Stomach (tissue), 4 donors: ENCODE data around the gene TOM1.

ENCODE experiments used
- POLR2A ChIP-seq, 4 donors: fragments of 450-650 bp; IDR thresholded peaks; one replicate each; pipeline ENCODE4 v1.6.1; 2016; ENCODE audit warnings: antibody characterized with exemption in 4 of 4, control low read depth in 2 of 4, mild to moderate bottlenecking in 1 of 4, moderate library complexity in 1 of 4
- POLR2AphosphoS5 ChIP-seq, 3 donors: sonication (generic); formaldehyde crosslinking; IDR thresholded peaks; one replicate each; pipeline ENCODE4 v1.6.1; 2016; ENCODE audit warnings: antibody characterized with exemption in 3 of 3
- TF ChIP-seq, protein P1 (sequence below), 7 experiments: fragments of 450-650 bp in 4 of 7; fragments of 200-600 bp in 3 of 7; sonication (generic) in 3 of 7; IDR thresholded peaks; one replicate each; pipeline ENCODE4 v1.5.1; 2016 to 2019; ENCODE audit warnings: antibody characterized with exemption in 7 of 7, control low read depth in 2 of 7, mild to moderate bottlenecking in 1 of 7

DNA sequence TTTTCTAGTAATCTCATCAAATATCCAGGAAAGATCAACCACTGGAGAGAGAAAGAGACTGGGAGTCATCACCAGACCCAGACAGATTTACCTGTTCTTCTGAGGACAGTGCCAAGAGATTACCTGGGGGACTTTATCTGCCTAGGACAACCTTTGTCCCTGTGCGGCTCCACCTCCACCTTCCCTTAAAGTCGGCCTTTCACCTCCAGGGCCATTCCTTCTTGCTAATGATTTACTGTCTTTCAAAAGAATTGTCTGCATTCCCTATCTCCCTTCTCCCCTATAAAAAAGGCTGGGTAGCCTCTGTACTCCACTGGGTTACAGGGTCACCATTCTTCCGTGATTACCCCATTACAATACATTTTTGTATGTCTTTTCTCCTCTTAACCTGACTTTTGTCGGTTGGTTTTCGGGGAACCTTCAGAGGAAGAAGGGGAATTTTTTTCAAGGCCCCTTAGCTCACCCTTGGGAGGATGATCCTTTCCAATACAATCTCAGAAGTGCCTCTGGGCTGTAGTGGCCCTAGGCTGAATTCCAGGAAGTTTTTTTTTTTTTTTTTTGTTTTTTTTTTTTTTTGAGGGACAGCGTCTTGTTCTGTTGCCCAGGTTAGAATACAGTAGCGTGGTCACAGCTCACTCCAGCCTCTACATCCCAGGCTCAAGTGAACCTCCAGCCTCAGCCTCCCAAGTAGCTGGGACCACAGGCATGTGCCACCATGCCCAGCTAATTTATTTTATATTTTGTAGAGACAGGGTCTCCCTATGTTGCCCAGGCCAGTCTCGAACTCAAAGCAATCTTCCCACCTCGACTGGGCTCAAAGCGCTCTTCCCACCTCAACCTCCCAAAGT lies 79.7 kb downstream of the TOM1 start:
- TF ChIP-seq, protein P1, sequence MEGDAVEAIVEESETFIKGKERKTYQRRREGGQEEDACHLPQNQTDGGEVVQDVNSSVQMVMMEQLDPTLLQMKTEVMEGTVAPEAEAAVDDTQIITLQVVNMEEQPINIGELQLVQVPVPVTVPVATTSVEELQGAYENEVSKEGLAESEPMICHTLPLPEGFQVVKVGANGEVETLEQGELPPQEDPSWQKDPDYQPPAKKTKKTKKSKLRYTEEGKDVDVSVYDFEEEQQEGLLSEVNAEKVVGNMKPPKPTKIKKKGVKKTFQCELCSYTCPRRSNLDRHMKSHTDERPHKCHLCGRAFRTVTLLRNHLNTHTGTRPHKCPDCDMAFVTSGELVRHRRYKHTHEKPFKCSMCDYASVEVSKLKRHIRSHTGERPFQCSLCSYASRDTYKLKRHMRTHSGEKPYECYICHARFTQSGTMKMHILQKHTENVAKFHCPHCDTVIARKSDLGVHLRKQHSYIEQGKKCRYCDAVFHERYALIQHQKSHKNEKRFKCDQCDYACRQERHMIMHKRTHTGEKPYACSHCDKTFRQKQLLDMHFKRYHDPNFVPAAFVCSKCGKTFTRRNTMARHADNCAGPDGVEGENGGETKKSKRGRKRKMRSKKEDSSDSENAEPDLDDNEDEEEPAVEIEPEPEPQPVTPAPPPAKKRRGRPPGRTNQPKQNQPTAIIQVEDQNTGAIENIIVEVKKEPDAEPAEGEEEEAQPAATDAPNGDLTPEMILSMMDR (IDR thresholded peaks at IDR 0.05) = no peak
- TF ChIP-seq POLR2A (IDR thresholded peaks at IDR 0.05) = no peak
- no peak for TF ChIP-seq POLR2AphosphoS5 (IDR thresholded peaks at IDR 0.05)
